ENCODE measurements around the gene DUSP14.

DNA sequence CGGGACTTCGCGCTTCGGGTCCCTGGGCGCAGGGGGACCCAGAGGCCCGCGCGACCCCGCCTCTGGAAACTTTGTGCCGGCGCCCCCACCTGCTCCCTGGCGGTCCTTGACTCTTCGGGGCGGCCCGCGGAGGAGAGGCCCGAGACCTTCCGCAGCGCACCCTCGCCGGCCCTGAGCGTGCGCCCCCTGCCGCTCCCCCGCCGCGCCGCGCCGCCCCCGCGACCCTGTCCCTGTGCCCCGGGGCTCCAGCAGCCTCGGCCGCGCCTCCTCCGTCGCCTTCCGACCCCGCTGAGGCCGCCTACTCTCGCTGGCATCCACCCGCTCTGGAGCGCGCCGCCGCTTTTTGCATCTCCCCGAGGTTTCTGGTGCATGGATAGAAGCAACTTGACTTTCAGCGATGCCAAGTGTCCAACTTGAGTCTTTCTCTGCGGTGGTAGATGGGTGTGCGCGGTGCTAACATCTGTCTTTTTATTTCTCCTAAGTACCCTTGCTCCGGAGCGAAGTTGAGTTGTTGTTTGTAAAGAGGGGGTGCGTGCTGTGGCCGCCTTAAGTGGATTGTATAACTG, 414 bp downstream of the DUSP14 start:
- TF ChIP-seq CTCF (IDR thresholded peaks at IDR 0.05; ENCODE audit: low read depth, low read length, poor library complexity, severe bottlenecking), result peak; percentile 62
- peak; percentile 16; the same call in 1 of the 2 replicates for TF ChIP-seq EZH2phosphoT487 (IDR thresholded peaks at IDR 0.05; ENCODE audit: borderline replicate concordance, low read length)
